GM12865 (cell line): Measurements from ENCODE around the gene GLT1D1.

Experiments
- DNase-seq: peaks from one replicate; pipeline ENCODE4 v3.0.0; 2010; ENCODE audit warnings: low read depth
- H3K4me3 ChIP-seq: 2 replicates; pipeline ENCODE4 v1.5.1; 2011; ENCODE audit warnings: mild to moderate bottlenecking, low read depth, low read length, control low read depth
- CTCF ChIP-seq: IDR thresholded peaks from 2 replicates; pipeline ENCODE4 v1.5.1; 2011; ENCODE audit warnings: low read length, control low read depth, low read depth, inconsistent platforms; ENCODE audit not compliant: insufficient read depth; ENCODE audit errors: missing control alignments

The GLT1D1 gene

DNA sequence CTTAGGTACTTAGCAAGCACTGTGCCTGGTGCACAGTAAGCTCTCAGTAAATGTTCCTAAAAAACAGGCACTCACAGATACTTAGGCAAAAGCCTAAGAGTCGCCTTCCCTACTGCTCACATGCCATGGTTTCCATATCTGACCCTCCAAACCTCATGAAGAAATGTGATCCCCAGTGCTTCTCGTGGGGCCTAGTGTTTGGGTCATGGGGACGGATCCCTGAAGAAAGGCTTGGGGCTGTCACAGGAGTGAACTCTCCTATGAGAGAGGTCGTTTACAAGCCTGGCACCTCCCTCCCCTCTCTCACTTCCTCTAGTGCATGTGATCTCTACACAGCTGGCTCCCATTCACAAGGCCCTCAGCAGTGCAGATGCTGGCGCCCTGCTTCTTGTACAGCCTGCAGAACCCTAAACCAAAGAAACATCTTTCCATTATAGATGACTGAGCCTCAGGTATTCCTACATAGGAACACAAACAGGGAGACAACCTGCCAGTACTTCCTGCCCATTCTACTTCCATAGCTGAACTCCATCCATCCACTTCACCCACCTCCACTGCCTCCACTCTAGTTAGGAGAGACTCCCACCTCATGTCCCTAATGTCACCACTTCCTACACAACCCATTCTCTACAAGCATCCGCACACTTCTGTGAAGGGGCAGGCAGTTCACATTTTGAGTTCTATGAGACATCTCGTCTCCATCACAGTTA lies 32.4 kb upstream of the GLT1D1 start:
- peak overlapping the region; percentile 95 for H3K4me3 ChIP-seq
- DNase-seq: peak; percentile 94
- TF ChIP-seq CTCF: no peak

DNA sequence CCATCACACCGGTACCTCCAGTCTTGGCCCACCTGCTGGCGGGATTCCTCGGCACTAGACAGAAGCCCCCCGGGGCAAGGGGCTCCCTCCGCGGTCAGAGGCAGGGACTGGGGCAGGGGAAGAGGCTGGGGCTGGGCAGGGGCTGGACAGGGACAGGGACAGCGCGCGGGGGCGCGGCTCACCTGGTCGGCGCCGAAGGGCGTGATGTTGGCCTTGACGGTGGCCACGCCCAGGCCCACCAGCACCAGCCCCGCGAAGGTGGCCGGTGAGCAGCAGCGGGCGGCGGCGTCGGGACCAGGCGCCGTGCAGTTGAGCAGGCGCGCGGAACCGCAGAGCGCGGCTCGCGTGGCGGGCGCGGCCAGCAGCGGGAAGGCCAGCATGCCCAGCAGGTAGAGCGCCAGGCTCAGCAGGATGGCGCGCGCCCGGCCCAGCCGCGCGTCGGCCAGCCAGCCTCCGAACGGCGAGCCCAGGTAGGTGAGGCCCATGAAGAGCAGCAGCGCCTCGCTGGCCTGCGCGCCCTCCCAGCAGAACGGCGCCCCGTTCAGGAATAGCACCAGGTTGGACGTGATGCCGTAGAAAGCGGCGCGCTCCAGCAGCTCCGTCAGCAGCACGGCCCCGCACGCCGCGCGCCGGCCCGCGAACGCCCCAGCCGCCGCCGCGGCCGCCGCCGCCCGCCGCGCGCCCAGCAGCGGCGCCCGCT lies 29.9 kb upstream of the GLT1D1 start:
- H3K4me3 ChIP-seq: peak overlapping the region; percentile 95
- DNase-seq: peak; percentile 59
- TF ChIP-seq CTCF: no peak

DNA sequence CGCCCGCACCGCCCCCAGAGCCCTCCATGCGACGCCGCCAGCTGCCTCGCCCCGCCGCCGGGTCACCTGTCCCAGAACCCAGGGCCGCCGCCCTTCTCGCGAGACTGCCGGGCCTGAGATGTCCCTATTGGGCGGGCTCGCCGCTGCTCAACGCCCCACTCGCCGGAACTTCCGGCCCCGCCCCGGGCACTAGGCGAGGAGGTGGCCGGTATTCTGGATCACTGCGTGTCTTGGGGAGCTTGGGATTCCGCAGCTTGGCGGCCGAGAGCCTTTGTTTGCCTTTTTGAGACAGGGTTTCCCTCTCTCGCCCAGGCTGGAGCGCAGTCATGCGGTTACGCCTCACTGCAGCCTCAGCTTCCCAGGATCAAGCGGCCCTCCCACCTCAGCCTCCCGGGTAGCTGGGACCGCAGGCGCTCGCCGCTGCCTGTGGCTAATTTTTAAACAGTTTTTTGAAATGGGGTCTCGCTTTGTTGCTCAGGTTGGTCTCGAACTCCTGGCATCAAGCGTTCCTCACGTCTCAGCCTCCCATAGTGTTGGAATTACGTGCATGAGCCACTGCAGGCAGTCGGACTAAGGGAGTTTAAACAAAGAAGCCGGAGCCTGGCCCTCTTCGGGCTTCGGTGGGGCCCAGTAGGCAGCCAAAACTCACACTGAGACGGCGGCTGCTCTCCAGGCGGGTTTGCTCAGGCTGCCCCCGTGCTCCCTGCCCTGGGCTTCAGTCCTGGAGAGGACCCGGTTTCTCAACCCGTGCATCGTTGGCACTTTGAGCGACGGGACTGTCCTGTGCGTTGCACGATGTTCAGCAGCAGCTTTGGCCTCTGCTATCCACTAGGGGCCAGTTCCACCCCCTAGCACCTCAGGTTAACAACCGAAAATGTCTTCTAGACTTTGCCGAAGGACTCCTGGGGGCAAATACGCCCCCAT lies 29.1 kb upstream of the GLT1D1 start, which contains the start of gene SLC15A4:
SLC15A4 (minus strand) TSS at position 43 of the 924 bp plus-strand sequence; CDS start at position 28, 15 bp downstream.
- DNase-seq: peak; percentile 97
- peak within 1 kb of the TSS; percentile 95 for H3K4me3 ChIP-seq
- peak; percentile 8 for TF ChIP-seq CTCF

- DNase-seq: no peak
- no peak overlapping the region for H3K4me3 ChIP-seq
- TF ChIP-seq CTCF: no peak
These were observed 27.4 kb upstream of the GLT1D1 start for GRCh38 chr12:128825835-128826234.

GRCh38 chr12:128827724-128828123 lies 25.6 kb upstream of the GLT1D1 start:
- H3K4me3 ChIP-seq: no peak overlapping the region
- DNase-seq: no peak
- TF ChIP-seq CTCF: no peak

- no peak for TF ChIP-seq CTCF
- peak; percentile 95 for DNase-seq
- no peak overlapping the region for H3K4me3 ChIP-seq
These were observed 23.3 kb upstream of the GLT1D1 start for GRCh38 chr12:128829861-128830504.
